H1 (cell line): ENCODE measurements around the gene MSH5. TPM values are rescaled to one million over a fixed set of nuclear protein-coding genes. Genes with fewer than 3 reads are reported as not detected.

Experiments
- CTCF ChIA-PET: fragments of 300-600 bp; sonication (Branson Sonifier 250); formaldehyde crosslinking; loops from one replicate; lab custom pipeline; 2021; ENCODE audit not compliant: partially characterized antibody; lab: Charles Lee
- POLR2A ChIA-PET: fragments of 300-600 bp; sonication (Branson Sonifier 250); formaldehyde crosslinking; loops from one replicate; lab custom pipeline; 2021; ENCODE audit warnings: inconsistent platforms; ENCODE audit not compliant: partially characterized antibody; lab: Charles Lee
- DNase-seq, 2 experiments: peaks; one replicate each; pipeline versions ENCODE4 v3.0.0 to v3.0.0-alpha.2; 2010 to 2022; ENCODE audit warnings: low spot score in 2 of 2, low read depth in 1 of 2, mixed read lengths in 1 of 2
- FAIRE-seq: peaks from 2 replicates; lab custom pipeline; 2011; peaks lifted over from hg19 to GRCh38; lab: Jason Lieb, UNC
- H2AFZ ChIP-seq: 2 replicates; pipeline ENCODE4 v1.8.1; 2012; ENCODE audit warnings: low read length, inconsistent platforms
- H2AK5ac ChIP-seq: 2 replicates; pipeline ENCODE4 v1.6.1; 2013; ENCODE audit warnings: low read depth, low read length
- H2BK120ac ChIP-seq: replicated peaks from 2 replicates; pipeline ENCODE3; 2013; ENCODE audit warnings: low read depth, low read length, inconsistent platforms
- H2BK12ac ChIP-seq: 2 replicates; pipeline ENCODE4 v1.6.1; 2013; ENCODE audit warnings: low read depth, low read length
- H2BK15ac ChIP-seq: 2 replicates; pipeline ENCODE4 v1.6.1; 2013; ENCODE audit warnings: low read length
- H2BK20ac ChIP-seq: 2 replicates; pipeline ENCODE4 v1.6.1; 2013; ENCODE audit warnings: low read length
- H2BK5ac ChIP-seq: 2 replicates; pipeline ENCODE4 v1.6.1; 2013; ENCODE audit warnings: low read depth, low read length
- H3K14ac ChIP-seq: 2 replicates; pipeline ENCODE4 v1.6.1; 2013; ENCODE audit warnings: inconsistent platforms; ENCODE audit not compliant: insufficient read length
- H3K18ac ChIP-seq: 2 replicates; pipeline ENCODE4 v1.6.1; 2013; ENCODE audit warnings: low read length; ENCODE audit errors: extremely low read depth
- H3K23ac ChIP-seq: 2 replicates; pipeline ENCODE4 v1.6.1; 2013; ENCODE audit warnings: inconsistent platforms; ENCODE audit not compliant: insufficient read length
- H3K23me2 ChIP-seq: 2 replicates; pipeline ENCODE4 v1.6.1; 2013; ENCODE audit warnings: low read depth, low read length
- H3K27ac ChIP-seq: 2 replicates; pipeline ENCODE4 v1.6.1; 2011; ENCODE audit warnings: low read depth, low read length, inconsistent platforms
- H3K27me3 ChIP-seq, 4 experiments: replicated peaks in 1 of 4; 1 replicate in 1 of 4; 2 replicates in 3 of 4; pipeline versions ENCODE4 v1.6.1 to v1.8.1; 2011 to 2013; ENCODE audit warnings: low read length in 3 of 4, mild to moderate bottlenecking in 3 of 4, inconsistent platforms in 2 of 4, mixed read lengths in 2 of 4, moderate library complexity in 1 of 4; ENCODE audit not compliant: control insufficient read depth in 3 of 4, insufficient read depth in 3 of 4; ENCODE audit errors: extremely low read depth in 1 of 4
- H3K36me3 ChIP-seq, 4 experiments: 2 replicates each; pipeline versions ENCODE4 v1.6.1 to v1.8.1; 2011 to 2013; ENCODE audit warnings: mild to moderate bottlenecking in 4 of 4, low read length in 3 of 4, moderate library complexity in 2 of 4, control low read depth in 1 of 4, inconsistent platforms in 1 of 4; ENCODE audit not compliant: insufficient read depth in 4 of 4, control insufficient read depth in 2 of 4
- H3K4ac ChIP-seq: replicated peaks from 2 replicates; pipeline ENCODE3; 2013; ENCODE audit warnings: low read length, low read depth, mixed read lengths, inconsistent platforms; ENCODE audit not compliant: insufficient read length
- H3K4me1 ChIP-seq, 4 experiments: replicated peaks in 1 of 4; 1 replicate in 1 of 4; 2 replicates in 3 of 4; pipeline versions ENCODE4 v1.6.1 to v1.8.1; 2011 to 2013; ENCODE audit warnings: low read length in 3 of 4, inconsistent platforms in 2 of 4, mixed read lengths in 1 of 4; ENCODE audit not compliant: insufficient read depth in 4 of 4, control insufficient read depth in 3 of 4
- H3K4me2 ChIP-seq, 2 experiments: 2 replicates each; pipeline versions ENCODE4 v1.6.1 to v1.8.1; 2011 to 2013; ENCODE audit warnings: low read depth in 2 of 2, low read length in 2 of 2, control low read depth in 1 of 2, inconsistent platforms in 1 of 2, mild to moderate bottlenecking in 1 of 2; ENCODE audit not compliant: insufficient read depth in 1 of 2
- H3K4me3 ChIP-seq, 4 experiments: fragments of 200-600, 300-600 bp in 1 of 4; sonication (generic), shearing (Covaris generic), sonication (Bioruptor Twin) in 1 of 4; 2 replicates each; pipeline versions ENCODE4 v1.5.1 to v1.8.1; 2011 to 2016; ENCODE audit warnings: low read length in 4 of 4, low read depth in 3 of 4, control low read depth in 2 of 4, inconsistent platforms in 2 of 4, mild to moderate bottlenecking in 2 of 4, mixed read lengths in 1 of 4, moderate library complexity in 1 of 4; ENCODE audit not compliant: insufficient read depth in 2 of 4; ENCODE audit errors: extremely low read depth in 1 of 4
- H3K56ac ChIP-seq: replicated peaks from 2 replicates; pipeline ENCODE3; 2013; ENCODE audit warnings: low read depth, mild to moderate bottlenecking, mixed read lengths, low read length, inconsistent platforms; ENCODE audit not compliant: insufficient read length
- H3K79me1 ChIP-seq: 2 replicates; pipeline ENCODE4 v1.6.1; 2013; ENCODE audit warnings: low read depth, low read length, control low read depth
- H3K79me2 ChIP-seq, 2 experiments: 2 replicates each; pipeline versions ENCODE4 v1.6.1 to v1.8.1; 2012 to 2013; ENCODE audit warnings: low read length in 2 of 2, mild to moderate bottlenecking in 2 of 2, inconsistent platforms in 1 of 2; ENCODE audit not compliant: insufficient read depth in 2 of 2, control insufficient read depth in 1 of 2
- H3K9ac ChIP-seq, 4 experiments: replicated peaks in 1 of 4; 1 replicate in 1 of 4; 2 replicates in 3 of 4; pipeline versions ENCODE4 v1.6.1 to v1.8.1; 2011 to 2013; ENCODE audit warnings: low read depth in 3 of 4, low read length in 3 of 4, control low read depth in 2 of 4, mild to moderate bottlenecking in 2 of 4, moderate library complexity in 2 of 4, inconsistent platforms in 1 of 4; ENCODE audit errors: extremely low read depth in 1 of 4
- H3K9me3 ChIP-seq, 2 experiments: 2 replicates each; pipeline versions ENCODE4 v1.6.1 to v1.8.1; 2012 to 2013; ENCODE audit warnings: mild to moderate bottlenecking in 2 of 2, moderate library complexity in 2 of 2, control low read depth in 1 of 2, inconsistent platforms in 1 of 2, low read depth in 1 of 2, low read length in 1 of 2, mixed read lengths in 1 of 2; ENCODE audit not compliant: insufficient read depth in 2 of 2
- H4K20me1 ChIP-seq, 2 experiments: replicated peaks in 1 of 2; 2 replicates each; pipeline versions ENCODE3 to v1.8.1; 2011 to 2013; ENCODE audit warnings: inconsistent platforms in 2 of 2, low read length in 2 of 2, mild to moderate bottlenecking in 1 of 2; ENCODE audit not compliant: insufficient read depth in 2 of 2, control insufficient read depth in 1 of 2
- H4K5ac ChIP-seq: 2 replicates; pipeline ENCODE4 v1.6.1; 2013; ENCODE audit warnings: low read length, low read depth, mixed read lengths, inconsistent platforms; ENCODE audit not compliant: insufficient read length
- H4K8ac ChIP-seq: 2 replicates; pipeline ENCODE4 v1.8.0; 2013; ENCODE audit warnings: mild to moderate bottlenecking, moderate library complexity, low read length, inconsistent platforms; ENCODE audit not compliant: insufficient read depth; ENCODE audit errors: extremely low read depth
- H4K91ac ChIP-seq: replicated peaks from 2 replicates; pipeline ENCODE3; 2013; ENCODE audit warnings: low read length, mixed read lengths, inconsistent platforms; ENCODE audit not compliant: insufficient read length
- BRCA1 ChIP-seq: IDR thresholded peaks from 2 replicates; pipeline ENCODE4 v1.6.1; 2012; ENCODE audit warnings: low read depth, low read length, improper control_type of control experiment
- CEBPB ChIP-seq: IDR thresholded peaks from 2 replicates; pipeline ENCODE4 v1.6.1; 2012; ENCODE audit warnings: low read depth, low read length
- EZH2 ChIP-seq: fragments of 200-600 bp; sonication (generic); IDR thresholded peaks from 2 replicates; pipeline ENCODE4 v1.7.1; 2012; ENCODE audit warnings: low read depth, mild to moderate bottlenecking, moderate library complexity, low read length, inconsistent platforms; ENCODE audit not compliant: severe bottlenecking
- HDAC2 ChIP-seq, 2 experiments: fragments of 300-600 bp in 1 of 2; sonication (generic) in 1 of 2; IDR thresholded peaks; 2 replicates each; pipeline ENCODE4 v1.6.1; 2011 to 2012; ENCODE audit warnings: low read depth in 2 of 2, low read length in 2 of 2, mild to moderate bottlenecking in 2 of 2, moderate library complexity in 2 of 2, borderline replicate concordance in 1 of 2, inconsistent platforms in 1 of 2
- NRF1 ChIP-seq: IDR thresholded peaks from 2 replicates; pipeline ENCODE4 v1.6.1; 2011; ENCODE audit warnings: mild to moderate bottlenecking, low read depth, low read length, improper control_type of control experiment
- PHF8 ChIP-seq: fragments of 200-600 bp; sonication (generic); conservative IDR thresholded peaks from 2 replicates; pipeline ENCODE4 v1.7.1; 2012; ENCODE audit warnings: low read depth, mild to moderate bottlenecking, inconsistent platforms, low read length, moderate library complexity
- SRF ChIP-seq: IDR thresholded peaks from 2 replicates; pipeline ENCODE4 v1.6.1; 2011; ENCODE audit warnings: mild to moderate bottlenecking, low read depth, low read length, moderate library complexity
- YY1 ChIP-seq: IDR thresholded peaks from 2 replicates; pipeline ENCODE4 v1.6.1; 2011; ENCODE audit warnings: low read depth, mild to moderate bottlenecking, low read length
- WGBS, 2 experiments: shearing (Covaris generic) in 1 of 2; methylation state at CpG; one replicate each; pipeline versions ENCODE4 v1.1.6 to v1.1.7; 2013 to 2015; ENCODE audit warnings: low lambda C conversion rate in 2 of 2, mixed read lengths in 2 of 2, inconsistent platforms in 1 of 2, low coverage in 1 of 2, missing lambda C conversion rate in 1 of 2; ENCODE audit not compliant: insufficient replicate concordance in 2 of 2, insufficient coverage in 1 of 2, insufficient read length in 1 of 2; ENCODE audit errors: extremely low coverage in 1 of 2, missing lambda C conversion rate in 1 of 2; 5-methylcytosine and 5-hydroxymethylcytosine counted together
- polyA plus RNA-seq, 7 experiments: library from polyadenylated mRNA; depleted of rRNA in 3 of 7; stranded (reverse) in 5 of 7; unstranded in 2 of 7; fragments of >200 nt in 5 of 7; fragments of 200-250 nt in 2 of 7; gene quantifications; 1 replicate in 5 of 7; 2 replicates in 1 of 7; 4 replicates in 1 of 7; pipeline versions ENCODE4 v1.2.1 to v1.2.3, GENCODE V29; 2011 to 2013; ENCODE audit warnings: missing spikeins in 2 of 7, mixed read lengths in 2 of 7
- total RNA-seq: library from RNA; stranded (reverse); fragmentation: NEBNext Ultra II Directional; extraction: Animal tissue kit (Norgen Biotek cat#: 25700); gene quantifications from 2 replicates; pipeline ENCODE4 v1.2.1, GENCODE V29; 2021
- TF ChIP-seq, protein P1 (sequence below): IDR thresholded peaks from 2 replicates; pipeline ENCODE4 v1.6.1; 2012; ENCODE audit warnings: low read length, inconsistent platforms

Gene MSH5
- total and polyA plus RNA-seq, 2 of the 8 experiments (the other 6 are each of a cell fraction or from before 2014, with no cell fraction given) = 25.3 to 26.5 TPM

DNA sequence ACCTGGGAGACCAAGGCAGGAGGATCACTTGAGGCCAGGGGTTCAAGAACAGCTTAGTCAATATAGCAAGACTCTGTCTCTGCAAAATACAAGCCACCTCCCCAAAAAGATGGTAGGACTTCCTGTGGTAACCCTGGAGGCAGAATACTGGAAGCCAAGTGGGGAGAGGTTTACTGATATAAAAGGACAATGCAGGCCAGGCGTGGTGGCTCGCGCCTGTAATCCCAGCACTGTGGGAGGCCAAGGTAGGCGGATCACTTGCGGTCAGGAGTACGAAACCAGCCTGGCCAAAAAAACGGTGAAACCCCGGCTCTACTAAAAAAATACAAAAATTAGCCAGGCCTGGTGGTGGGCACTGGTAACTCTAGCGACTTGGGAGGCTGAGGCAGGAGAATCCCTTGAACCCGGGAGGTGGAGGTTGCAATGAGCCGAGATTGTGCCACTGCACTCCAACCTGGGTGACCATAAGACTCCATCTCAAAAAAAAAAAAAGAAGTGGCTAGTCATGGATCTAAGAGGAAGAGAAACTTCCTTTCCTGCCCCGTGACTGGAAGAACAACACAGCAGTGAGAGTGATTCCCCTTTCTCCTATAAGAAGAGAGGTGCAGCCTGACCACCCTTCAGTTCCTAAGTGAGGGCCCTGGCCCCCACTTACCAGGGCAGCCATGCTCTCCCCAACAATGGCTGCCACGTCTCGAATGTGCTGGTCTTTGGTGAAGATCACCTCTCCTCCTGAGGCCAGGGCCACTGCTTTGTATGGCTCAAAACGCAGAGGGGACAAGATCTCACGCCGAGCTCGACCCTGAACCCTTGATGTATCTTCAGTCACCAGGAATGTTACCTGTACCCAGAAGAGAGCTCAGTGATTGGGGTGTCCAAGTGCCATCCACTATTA is 28.8 kb downstream of the MSH5 start:
- ChIA-PET POLR2A (interaction anchor here (0.6 to 2.8 kb wide), 13 partner anchors 8 to 191 kb away, joined by 3 to 10 read pairs (median 4); partner anchors contain the start of genes BAG6, HSPA1A, HSPA1L and MSH5), CTCF (interaction anchor here (0.9 to 14.4 kb wide), 34 partner anchors 10 to 172 kb away, joined by 3 to 228 read pairs (median 8); partner anchors contain the start of genes CLIC1, DDAH2, HSPA1B and LY6G5C)
- Histone ChIP-seq H4K8ac (no peak overlapping the region), H3K14ac (no peak overlapping the region), H2BK20ac (no peak overlapping the region), H3K27ac (no peak overlapping the region), H2AFZ (no peak overlapping the region), H3K4me2 (no peak overlapping the region), H4K20me1 (no peaks in the 10 kb centered on the region), H3K4me3 (no peak overlapping the region), H3K23ac (no peak overlapping the region), H3K79me1 (no peaks in the 10 kb centered on the region), H3K4me1 (peaks cover 0 to 5% (median under 1%) of the 10 kb centered on the region in 4 experiments; a peak in 4 of 7 replicates), H3K79me2 (no peaks in the 10 kb centered on the region), H3K4ac (no peak overlapping the region), H2BK5ac (no peak overlapping the region), H2BK15ac (no peak overlapping the region), H2AK5ac (no peak overlapping the region), H3K23me2 (0 out of 2 replicates have a peak, but pooled peaks cover 3% of the 10 kb centered on the region), H4K5ac (no peak overlapping the region), H3K27me3 (no peaks in the 10 kb centered on the region), H3K9ac (no peak overlapping the region), H3K56ac (no peak overlapping the region), H3K9me3 (no peaks in the 10 kb centered on the region), H3K36me3 (no peaks in the 10 kb centered on the region; a peak in 1 of 8 replicates), H3K18ac (no peak overlapping the region), H2BK12ac (no peak overlapping the region), H4K91ac (no peak overlapping the region), H2BK120ac (no peak overlapping the region)
- DNase-seq (no peak), FAIRE-seq (no peak)
- WGBS, 2 experiments = 89% methylated on average over 18 of the region's 18 CpGs; no CpG with 5 or more reads in 1 of the 2 experiments
- TF ChIP-seq, protein P1, sequence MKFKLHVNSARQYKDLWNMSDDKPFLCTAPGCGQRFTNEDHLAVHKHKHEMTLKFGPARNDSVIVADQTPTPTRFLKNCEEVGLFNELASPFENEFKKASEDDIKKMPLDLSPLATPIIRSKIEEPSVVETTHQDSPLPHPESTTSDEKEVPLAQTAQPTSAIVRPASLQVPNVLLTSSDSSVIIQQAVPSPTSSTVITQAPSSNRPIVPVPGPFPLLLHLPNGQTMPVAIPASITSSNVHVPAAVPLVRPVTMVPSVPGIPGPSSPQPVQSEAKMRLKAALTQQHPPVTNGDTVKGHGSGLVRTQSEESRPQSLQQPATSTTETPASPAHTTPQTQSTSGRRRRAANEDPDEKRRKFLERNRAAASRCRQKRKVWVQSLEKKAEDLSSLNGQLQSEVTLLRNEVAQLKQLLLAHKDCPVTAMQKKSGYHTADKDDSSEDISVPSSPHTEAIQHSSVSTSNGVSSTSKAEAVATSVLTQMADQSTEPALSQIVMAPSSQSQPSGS = no peak
- TF ChIP-seq EZH2 (no peak), NRF1 (no peak), CEBPB (no peak), HDAC2 (IDR thresholded peaks at IDR 0.05; ENCODE audit: borderline replicate concordance in 1 of 2, low read depth in 2 of 2, low read length in 2 of 2) (no peak), BRCA1 (no peak), PHF8 (no peak), YY1 (no peak), SRF (no peak)
